Thymus (tissue), 11 donors: ENCODE measurements around the gene MAGI1. TPM values are rescaled to one million over a fixed set of nuclear protein-coding genes. Genes with fewer than 3 reads are reported as not detected.

Experiments
- DNase-seq, 9 donors: peaks; one replicate each; pipeline ENCODE4 v3.0.0-alpha.2; 2013; ENCODE audit warnings: low spot score in 9 of 9, low read depth in 6 of 9, missing footprints in 1 of 9
- H3K27ac ChIP-seq, 2 donors: one replicate each; pipeline ENCODE4 v1.5.1; 2013; ENCODE audit warnings: control low read depth in 1 of 2, low read depth in 1 of 2, low read length in 1 of 2, mild to moderate bottlenecking in 1 of 2, moderate library complexity in 1 of 2
- H3K27me3 ChIP-seq, 2 donors: one replicate each; pipeline ENCODE4 v1.5.1; 2013; ENCODE audit warnings: low read length in 1 of 2; ENCODE audit not compliant: control insufficient read depth in 2 of 2, insufficient read depth in 1 of 2
- H3K36me3 ChIP-seq, 2 donors: one replicate each; pipeline ENCODE4 v1.5.1; 2013; ENCODE audit warnings: low read length in 1 of 2, mild to moderate bottlenecking in 1 of 2, moderate library complexity in 1 of 2; ENCODE audit not compliant: control insufficient read depth in 2 of 2, insufficient read depth in 2 of 2
- H3K4me1 ChIP-seq, 2 donors: one replicate each; pipeline ENCODE4 v1.5.1; 2013; ENCODE audit warnings: low read length in 2 of 2; ENCODE audit not compliant: control insufficient read depth in 2 of 2, insufficient read depth in 2 of 2
- H3K4me3 ChIP-seq, 2 donors: one replicate each; pipeline ENCODE4 v1.5.1; 2013; ENCODE audit warnings: low read length in 2 of 2, control low read depth in 1 of 2, mild to moderate bottlenecking in 1 of 2
- H3K9me3 ChIP-seq, 2 donors: one replicate each; pipeline ENCODE4 v1.5.1; 2013; ENCODE audit warnings: low read length in 1 of 2, mild to moderate bottlenecking in 1 of 2; ENCODE audit not compliant: control insufficient read depth in 2 of 2, insufficient read depth in 1 of 2
- WGBS: extraction: QIAGEN DNeasy Blood & Tissue Kit; methylation state at CpG from one replicate; pipeline ENCODE4 v1.1.7; 2013; 5-methylcytosine and 5-hydroxymethylcytosine counted together
- polyA plus RNA-seq: library from polyadenylated mRNA; stranded (reverse); fragments of 200-250 nt; gene quantifications from one replicate; pipeline ENCODE4 v1.2.3, GENCODE V29; 2013
- total RNA-seq: library from RNA; stranded (reverse); fragments of 120-200 nt; gene quantifications from one replicate; pipeline ENCODE4 v1.2.4, GENCODE V29; 2013
- donor health status: healthy.

MAGI1 gene
- total and polyA plus RNA-seq, 2 donors = 5.1 to 6.1 TPM

DNA sequence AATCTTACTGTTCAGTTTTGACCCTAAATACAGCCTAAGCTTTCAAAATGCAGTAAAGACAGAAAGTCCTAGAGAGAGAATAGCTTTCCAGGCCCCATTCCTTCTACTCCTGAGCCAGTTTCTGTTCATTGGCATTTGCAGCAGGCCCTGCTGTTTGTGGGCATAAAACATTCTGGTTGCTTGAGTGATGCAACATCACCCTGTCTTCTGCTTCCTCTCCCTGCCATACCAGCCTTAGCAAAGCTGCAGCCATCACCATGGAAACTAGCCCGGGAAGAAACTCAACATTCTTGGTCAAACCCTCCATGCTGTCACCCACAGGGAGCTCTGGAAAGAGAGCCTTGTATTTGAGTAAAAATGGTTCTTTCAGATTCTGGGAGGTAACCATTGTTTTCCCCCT is 325.7 kb downstream of the MAGI1 start:
- WGBS = 49% methylated on average over 1 of the region's 1 CpG

DNA sequence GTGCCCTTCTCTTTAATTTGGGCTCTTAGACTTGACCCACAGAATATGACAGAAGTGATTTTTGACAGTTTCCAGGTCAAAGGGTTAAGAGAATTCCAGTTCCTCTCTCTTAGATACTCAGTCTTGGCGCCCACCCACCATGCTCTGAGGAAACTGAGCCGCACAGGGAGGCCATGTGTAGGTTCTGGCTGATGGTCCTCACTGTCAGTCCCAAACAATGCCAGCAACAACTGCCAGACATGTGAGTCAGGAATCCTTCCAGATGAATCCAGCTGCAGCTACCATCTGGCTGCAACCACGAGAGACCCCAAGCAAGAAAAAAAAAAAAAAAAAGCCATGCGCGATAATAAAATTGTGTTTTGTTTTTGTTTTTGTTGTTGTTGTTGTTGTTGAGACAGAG is 326.6 kb downstream of the MAGI1 start:
- Histone ChIP-seq H3K27me3 (no peaks in the 10 kb centered on the region), H3K4me1 (no peaks in the 10 kb centered on the region), H3K27ac (no peak overlapping the region), H3K9me3 (no peaks in the 10 kb centered on the region), H3K36me3 (no peaks in the 10 kb centered on the region), H3K4me3 (no peak overlapping the region)
- WGBS = 86% methylated on average over 5 of the region's 5 CpGs
- DNase-seq = no peak

More for the DNA sequence above, 325.7 kb downstream of the MAGI1 start:
- no peak overlapping the region for H3K4me3 ChIP-seq
- no peaks in the 10 kb centered on the region for H3K27me3 ChIP-seq
- no peaks in the 10 kb centered on the region for H3K4me1 ChIP-seq
- no peak overlapping the region for H3K27ac ChIP-seq
- H3K9me3 ChIP-seq = no peaks in the 10 kb centered on the region
- DNase-seq = no peak
- H3K36me3 ChIP-seq = no peaks in the 10 kb centered on the region

DNA sequence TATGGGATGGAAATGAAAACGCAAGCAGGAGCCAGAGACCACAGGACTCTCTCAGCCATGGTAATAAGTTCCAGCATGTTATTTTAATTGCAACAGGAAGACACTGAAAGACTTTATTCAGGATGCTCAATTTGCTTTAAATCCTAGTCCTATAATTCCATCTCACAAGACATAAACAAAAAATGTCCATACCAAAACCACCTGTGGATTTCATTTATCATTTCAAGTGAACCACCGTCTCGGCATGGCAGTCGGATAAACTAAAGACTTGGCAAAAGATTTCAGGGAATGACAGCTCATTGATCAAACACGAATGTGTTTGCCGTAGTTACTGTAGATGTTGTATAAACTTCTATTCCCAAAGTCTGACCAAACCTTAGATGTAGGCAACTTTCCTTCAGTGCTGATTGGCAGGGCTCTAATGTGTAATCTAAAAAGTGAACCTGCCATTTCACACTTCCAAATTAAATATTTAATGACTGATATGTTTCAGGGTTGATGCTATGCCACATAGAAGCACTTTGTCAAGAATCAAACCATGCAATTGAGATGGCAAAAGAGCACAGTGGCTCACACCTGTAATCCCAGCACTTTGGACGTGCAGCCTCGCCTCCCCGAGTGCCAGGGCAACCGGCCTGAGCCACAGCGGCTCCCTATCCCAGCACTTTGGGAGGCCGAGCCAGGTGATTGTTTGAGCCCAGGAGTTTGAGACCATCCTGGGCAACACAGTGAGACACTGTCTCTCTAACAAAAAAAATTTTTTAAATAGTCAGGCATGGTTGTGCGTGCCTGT is 331.7 kb downstream of the MAGI1 start:
- DNase-seq = no peak
- WGBS = 89% methylated on average over 13 of the region's 13 CpGs
- H3K4me3 ChIP-seq = no peak overlapping the region
- H3K27me3 ChIP-seq = no peaks in the 10 kb centered on the region
- no peaks in the 10 kb centered on the region for H3K9me3 ChIP-seq
- no peaks in the 10 kb centered on the region for H3K36me3 ChIP-seq
- no peaks in the 10 kb centered on the region for H3K4me1 ChIP-seq
- no peak overlapping the region for H3K27ac ChIP-seq

DNA sequence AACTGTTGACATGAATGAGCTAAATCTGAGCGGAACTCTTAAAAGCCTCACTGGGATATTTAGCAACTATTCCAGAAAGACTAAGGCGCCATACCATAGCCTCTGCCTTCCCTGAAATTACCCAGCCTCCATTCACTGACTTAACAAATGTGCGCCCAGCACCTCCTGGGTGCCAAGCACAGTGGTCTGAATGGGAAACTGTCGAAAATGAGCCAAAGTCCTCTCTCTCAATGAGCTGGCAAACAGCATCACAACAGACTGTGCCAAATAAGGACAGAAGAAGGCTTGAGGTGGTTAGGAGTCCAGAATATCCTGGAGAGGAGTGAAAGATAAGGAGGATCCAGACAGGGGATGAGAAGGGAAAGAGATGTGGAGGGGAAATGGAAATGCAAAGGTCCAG is 332.4 kb downstream of the MAGI1 start:
- Histone ChIP-seq H3K4me1 (no peaks in the 10 kb centered on the region), H3K4me3 (no peak overlapping the region), H3K27me3 (no peaks in the 10 kb centered on the region), H3K27ac (no peak overlapping the region), H3K9me3 (no peaks in the 10 kb centered on the region), H3K36me3 (no peaks in the 10 kb centered on the region)
- DNase-seq = no peak
- WGBS = 88% methylated on average over 4 of the region's 4 CpGs

DNA sequence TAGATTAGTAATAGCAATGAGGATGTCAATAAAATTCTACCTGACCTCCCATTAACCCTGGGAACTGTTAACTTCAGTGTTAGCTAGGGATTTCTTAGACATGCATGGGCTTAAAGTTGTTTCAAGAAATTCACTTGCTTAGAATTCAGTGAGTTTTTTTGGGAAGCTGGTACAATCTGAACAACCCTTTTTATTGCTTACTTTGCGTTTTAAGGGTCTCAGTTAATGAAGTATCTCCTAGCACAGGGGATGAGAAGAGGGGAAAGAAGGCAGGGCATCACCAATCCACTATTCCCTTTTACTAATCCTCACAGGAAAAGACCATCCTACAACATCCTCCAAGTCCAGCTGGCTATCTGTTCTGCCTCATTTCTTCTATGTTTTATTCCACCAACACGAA is 334.9 kb downstream of the MAGI1 start:
- Histone ChIP-seq H3K4me1 (no peaks in the 10 kb centered on the region), H3K27ac (no peak overlapping the region), H3K9me3 (no peaks in the 10 kb centered on the region), H3K27me3 (no peaks in the 10 kb centered on the region), H3K4me3 (no peak overlapping the region), H3K36me3 (no peaks in the 10 kb centered on the region)
- 87% methylated on average over 2 of the region's 2 CpGs for WGBS
- no peak for DNase-seq

DNA sequence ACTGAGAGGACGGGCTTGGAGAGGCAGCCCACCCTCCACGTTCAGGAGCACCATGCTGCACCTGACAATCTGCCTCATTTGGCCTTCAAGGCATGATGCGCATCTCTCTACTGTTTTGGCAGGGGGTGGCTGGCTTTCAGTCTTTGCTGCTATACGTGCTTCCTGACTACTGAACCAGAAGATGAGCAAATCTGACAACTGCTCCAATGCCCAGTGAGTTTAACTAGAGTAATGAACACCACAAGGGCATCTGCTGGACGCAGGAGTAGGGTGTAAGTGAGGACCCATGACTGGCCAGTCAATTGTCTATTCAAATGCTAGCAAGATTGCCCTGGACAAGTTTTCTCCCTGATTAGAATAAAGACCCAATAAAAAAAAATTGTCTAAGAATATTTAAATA is 335.7 kb downstream of the MAGI1 start:
- Histone ChIP-seq H3K4me1 (no peaks in the 10 kb centered on the region), H3K27ac (no peak overlapping the region), H3K4me3 (no peak overlapping the region), H3K36me3 (no peaks in the 10 kb centered on the region), H3K9me3 (no peaks in the 10 kb centered on the region), H3K27me3 (no peaks in the 10 kb centered on the region)
- no peak for DNase-seq
- 89% methylated on average over 5 of the region's 5 CpGs for WGBS

DNA sequence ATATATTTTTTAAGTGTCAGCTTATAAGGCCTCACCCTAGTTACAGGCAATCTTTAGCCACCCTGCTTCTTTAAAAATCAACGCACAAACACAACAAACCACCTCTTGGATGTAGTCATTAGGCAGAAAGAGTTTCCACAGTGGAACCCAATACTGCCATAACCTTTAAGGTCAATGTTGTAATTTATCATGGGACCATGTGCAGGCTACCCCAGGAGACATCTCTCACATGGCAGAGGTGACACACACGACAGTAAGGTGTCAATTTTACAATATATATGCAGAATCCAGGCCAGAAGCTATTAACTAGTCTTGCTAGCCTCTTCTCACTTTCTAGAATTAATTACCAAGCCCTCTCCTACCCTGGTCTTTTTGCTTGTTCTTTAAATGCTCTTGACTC is 336.5 kb downstream of the MAGI1 start:
- H3K4me3 ChIP-seq = no peak overlapping the region
- no peaks in the 10 kb centered on the region for H3K36me3 ChIP-seq
- H3K27me3 ChIP-seq = no peaks in the 10 kb centered on the region
- no peak for DNase-seq
- H3K27ac ChIP-seq = no peak overlapping the region
- H3K9me3 ChIP-seq = no peaks in the 10 kb centered on the region
- no peaks in the 10 kb centered on the region for H3K4me1 ChIP-seq
- 87% methylated on average over 2 of the region's 2 CpGs for WGBS

DNA sequence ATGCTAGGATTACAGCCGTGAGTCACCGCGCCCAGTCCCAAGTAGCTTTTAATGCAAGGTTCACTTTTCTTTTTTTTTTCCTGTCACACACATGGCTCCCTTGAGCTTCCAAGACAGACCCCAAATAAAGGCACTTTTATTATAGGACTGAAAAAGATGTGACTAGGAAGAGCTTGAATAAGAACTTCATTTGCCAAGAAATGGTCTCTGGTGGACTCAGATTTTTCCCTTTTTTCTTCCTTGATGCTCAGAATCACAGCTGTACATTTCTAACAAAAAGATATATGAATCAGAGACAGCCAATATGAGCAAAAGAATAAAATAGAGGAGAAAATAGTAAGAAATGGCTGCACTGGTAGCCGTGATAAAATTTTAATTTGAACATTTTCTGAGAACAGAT is 337.2 kb downstream of the MAGI1 start:
- Histone ChIP-seq H3K27me3 (no peaks in the 10 kb centered on the region), H3K4me3 (no peak overlapping the region), H3K4me1 (no peaks in the 10 kb centered on the region), H3K27ac (no peak overlapping the region), H3K36me3 (no peaks in the 10 kb centered on the region), H3K9me3 (no peaks in the 10 kb centered on the region)
- no peak for DNase-seq
- WGBS = 98% methylated on average over 4 of the region's 4 CpGs

DNA sequence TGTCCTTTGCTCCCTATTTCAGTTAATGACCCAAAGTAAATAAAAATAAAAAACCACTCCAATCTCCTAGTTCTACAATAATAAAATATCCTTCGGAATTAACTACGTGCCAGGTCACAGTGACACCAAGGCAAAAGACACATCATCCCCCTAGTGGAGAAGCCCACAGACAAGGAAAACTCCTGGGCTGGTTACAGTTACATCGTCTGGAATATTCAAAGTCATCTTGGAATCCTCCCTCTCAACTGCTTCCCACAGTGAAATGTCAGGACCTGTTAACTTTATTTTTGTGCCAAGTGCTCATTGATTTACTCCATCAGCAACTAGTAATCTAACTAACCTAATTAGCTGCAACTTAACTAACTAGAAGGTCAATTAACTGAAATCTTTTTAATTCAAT is 349.3 kb downstream of the MAGI1 start:
- Histone ChIP-seq H3K27ac (no peak overlapping the region), H3K36me3 (no peaks in the 10 kb centered on the region), H3K27me3 (no peaks in the 10 kb centered on the region), H3K9me3 (no peaks in the 10 kb centered on the region), H3K4me3 (no peak overlapping the region), H3K4me1 (no peaks in the 10 kb centered on the region)
- WGBS = 86% methylated on average over 3 of the region's 3 CpGs
- DNase-seq = no peak
